ENCODE results near the gene RASSF3.
"Not testable (repeated sequence)": the region's sequence is repeated elsewhere in the genome, so short reads cannot be mapped to it uniquely, and the experiment has no call there.

Gene RASSF3

DNA sequence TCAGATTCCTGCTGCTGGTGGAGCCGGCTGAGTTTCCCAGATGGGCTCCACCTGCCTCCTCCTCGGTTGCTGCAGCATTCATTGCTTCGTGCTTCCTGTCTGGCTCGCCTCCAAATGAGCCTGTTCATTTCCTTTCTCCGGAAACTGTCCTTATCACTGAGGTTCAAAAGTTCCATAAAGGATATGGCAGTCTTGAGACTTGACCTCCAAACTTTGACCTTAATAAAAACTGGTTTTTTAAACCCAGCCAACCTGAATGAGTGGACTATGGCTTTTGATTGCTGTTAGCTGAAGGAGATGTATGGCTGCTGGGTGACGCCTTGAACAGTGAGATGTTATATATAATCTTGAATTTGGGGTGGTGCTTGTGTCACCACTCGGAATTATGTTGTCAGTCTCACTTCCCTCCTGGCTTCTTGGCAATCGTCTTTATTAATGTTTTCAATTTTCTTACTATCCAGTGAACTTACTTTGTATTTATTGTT lies 62.7 kb downstream of the RASSF3 start:
- DNase-seq: peak; percentile 60

- DNase-seq: no peak
These were observed 63.3 kb downstream of the RASSF3 start for GRCh38 chr12:64673490-64674169.

DNA sequence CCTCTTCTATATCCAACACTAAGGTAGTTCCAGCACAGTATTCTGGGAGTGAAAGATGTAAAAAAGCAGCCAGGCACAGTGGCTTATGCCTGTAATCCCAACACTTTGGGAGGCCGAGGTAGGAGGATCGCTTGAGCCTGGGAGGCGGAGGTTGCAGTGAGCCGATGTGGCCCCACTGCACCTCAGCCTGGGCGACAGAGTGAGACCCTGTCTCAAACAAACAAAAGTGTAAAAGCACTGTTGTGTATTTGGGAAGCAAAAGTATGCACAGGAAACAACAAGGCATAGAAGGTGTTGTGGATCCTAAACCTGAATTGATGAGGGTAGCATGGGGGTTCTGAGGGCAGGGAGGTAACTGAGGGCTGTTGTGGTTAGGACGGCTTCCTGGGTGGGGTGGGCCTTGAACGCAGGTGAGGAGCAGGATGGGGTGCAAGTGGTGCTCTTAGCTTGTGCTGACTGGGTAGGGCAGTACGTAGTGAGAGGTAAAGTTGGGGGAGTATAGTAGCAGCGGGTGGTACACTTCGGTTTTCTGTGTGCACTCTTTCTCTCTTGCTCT lies 64.2 kb downstream of the RASSF3 start:
- no peak for DNase-seq

DNA sequence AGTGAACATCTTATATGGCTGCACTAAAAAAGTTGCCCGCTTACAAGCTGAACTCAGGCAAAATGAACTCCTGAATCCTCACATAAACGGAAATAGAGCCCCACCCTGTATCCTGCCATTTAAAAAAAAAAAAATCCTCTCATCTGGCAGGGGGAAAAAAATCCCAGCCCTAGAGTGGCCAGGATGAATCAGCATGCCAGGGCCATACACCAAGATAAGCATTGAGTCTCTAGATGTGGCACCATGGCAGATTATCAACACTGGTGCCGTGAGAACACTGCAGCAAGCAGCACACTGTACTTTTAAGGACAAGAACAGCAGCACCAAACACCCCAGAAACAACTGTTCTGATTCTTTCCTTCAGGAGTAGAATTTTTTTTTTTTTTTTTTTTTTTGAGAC lies 65.5 kb downstream of the RASSF3 start:
- peak; percentile 53 for DNase-seq

- no peak for DNase-seq
These were observed 68.0 kb downstream of the RASSF3 start for GRCh38 chr12:64678248-64678647.

GRCh38 chr12:64678835-64679234 lies 68.5 kb downstream of the RASSF3 start:
- DNase-seq: no peak

- DNase-seq: peak; percentile 61
These were observed 69.2 kb downstream of the RASSF3 start for GRCh38 chr12:64679487-64680001.

DNA sequence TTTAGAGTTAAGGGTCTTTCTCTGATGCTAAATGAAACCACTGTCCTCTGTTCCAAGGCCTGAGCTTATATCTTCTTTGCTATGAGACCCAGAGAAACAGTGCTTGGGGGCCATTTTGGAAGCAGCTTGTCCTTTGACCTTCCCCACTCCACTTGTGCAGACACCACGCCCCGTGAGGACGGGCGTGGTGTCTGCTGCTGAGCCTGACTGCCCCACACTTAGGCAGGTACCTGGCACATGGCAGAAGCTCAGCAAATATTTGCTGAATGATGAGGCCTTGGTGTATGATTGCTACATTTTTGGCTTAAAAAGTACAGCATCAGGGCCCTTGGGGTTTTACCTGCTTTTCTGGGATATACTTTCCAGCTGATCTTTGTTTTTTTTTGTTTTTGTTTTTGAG lies 69.9 kb downstream of the RASSF3 start:
- no peak for DNase-seq

DNA sequence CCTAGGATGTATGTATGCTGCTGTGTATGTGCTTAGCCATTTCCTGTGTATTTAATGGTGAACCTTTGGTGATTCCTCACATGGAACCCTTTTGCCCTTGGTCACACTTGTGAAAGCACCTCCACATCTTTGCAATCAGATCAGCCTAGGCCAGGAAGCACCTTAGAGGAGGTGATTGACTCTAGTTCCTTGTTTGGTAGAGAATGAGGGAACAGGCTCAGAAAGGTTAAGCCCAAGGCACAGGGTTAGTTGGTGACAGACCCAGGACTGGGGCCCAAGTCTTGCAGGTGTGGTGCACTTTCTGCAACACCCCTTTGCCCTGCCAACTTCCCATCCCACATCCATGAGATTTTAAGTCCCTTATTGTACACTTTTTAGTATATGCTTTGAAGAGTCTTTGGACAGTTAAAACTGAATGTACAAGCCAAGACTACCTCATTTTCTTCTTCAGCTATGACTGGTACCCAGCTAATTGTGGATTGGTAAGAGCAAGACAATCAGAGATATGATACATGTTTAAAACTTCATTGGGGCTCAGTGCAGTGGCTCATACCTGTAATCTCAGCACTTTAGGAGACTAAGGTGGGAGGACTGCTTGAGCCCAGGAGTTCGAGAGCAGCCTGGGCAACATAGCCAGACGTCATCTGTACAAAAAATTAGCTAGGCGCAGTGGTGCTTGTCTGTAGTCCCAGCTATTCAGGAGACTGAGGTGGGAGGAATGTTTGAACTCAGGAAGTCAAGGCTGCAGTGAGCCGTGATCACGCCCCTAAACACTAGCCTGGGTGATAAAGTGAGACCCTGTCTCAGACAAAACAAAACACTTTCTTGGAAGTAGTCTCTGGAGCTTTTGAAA lies 71.1 kb downstream of the RASSF3 start:
- DNase-seq: no peak

GRCh38 chr12:64682572-64683277 lies 72.4 kb downstream of the RASSF3 start:
- DNase-seq: no peak

- DNase-seq: no peak
These were observed 73.7 kb downstream of the RASSF3 start for GRCh38 chr12:64683816-64684543.

- no peak for DNase-seq
These were observed 74.8 kb downstream of the RASSF3 start for GRCh38 chr12:64685050-64685449.

DNA sequence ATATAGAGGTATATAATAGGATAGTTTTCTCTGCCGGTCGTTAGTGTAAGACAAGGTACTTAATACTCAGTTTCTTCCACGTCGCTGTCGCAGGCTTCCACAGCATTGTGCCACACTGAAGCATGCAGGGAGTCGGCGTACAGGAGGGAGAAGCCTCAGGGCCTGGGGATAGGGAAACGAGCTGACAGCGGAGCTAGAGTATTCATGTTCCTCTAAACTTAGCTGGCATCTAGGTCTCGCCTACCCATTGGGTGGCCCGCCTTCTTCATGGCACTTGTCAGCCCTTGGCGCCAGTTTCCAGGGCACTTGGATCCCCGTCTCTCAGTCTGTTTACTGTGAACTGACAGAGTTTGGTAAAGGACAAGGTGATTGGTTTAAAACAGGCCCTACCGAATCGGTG lies 75.3 kb downstream of the RASSF3 start:
- DNase-seq: no peak

GRCh38 chr12:64687816-64688215 lies 77.5 kb downstream of the RASSF3 start:
- peak; percentile 25 for DNase-seq

GRCh38 chr12:64688219-64688618 lies 77.9 kb downstream of the RASSF3 start:
- no peak for DNase-seq

GRCh38 chr12:64688715-64689114 lies 78.4 kb downstream of the RASSF3 start:
- DNase-seq: no peak

GRCh38 chr12:64690236-64690635 lies 79.9 kb downstream of the RASSF3 start:
- DNase-seq: not testable (repeated sequence)

DNA sequence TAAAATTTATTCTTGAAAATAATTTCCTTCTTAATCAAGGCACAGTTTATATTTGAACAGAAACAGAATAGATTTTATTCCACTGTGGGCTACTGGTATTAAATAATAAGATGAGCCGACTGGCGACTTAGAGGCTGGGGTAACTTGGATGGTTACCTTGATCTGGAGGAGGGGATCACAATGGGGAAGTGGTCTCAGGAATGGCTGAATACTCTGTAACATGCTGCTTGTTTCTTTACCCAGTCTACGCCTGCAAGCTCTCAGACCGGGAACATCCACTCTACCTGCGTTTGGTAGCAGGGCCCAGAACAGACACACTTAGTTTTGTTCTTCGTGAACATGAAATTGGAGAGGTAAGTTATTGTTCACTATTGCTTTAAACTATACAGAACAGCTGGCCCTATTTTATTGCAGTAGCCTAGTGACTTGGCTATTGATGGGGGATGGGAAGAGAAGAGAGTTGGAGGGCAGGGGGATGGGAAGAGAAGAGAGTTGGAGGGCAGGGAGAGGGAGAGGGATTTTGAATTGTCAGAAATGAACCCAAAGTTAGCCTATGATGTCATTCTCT lies 81.0 kb downstream of the RASSF3 start:
- DNase-seq: no peak

GRCh38 chr12:64691795-64692583 lies 81.7 kb downstream of the RASSF3 start:
- DNase-seq: no peak

GRCh38 chr12:64694130-64695040 lies 84.1 kb downstream of the RASSF3 start:
- DNase-seq: no peak
